WERI-Rb-1 (cell line): Measurements from ENCODE around the gene TRRAP.

Source experiments
- DNase-seq: peaks from one replicate; pipeline ENCODE4 v3.0.0-alpha.2; 2020
- H3K27ac ChIP-seq: fragments of 250-450 bp; sonication (Bioruptor Pico); 2 replicates; pipeline ENCODE4 v1.5.1; 2020; ENCODE audit warnings: mild to moderate bottlenecking, moderate library complexity
- H3K27me3 ChIP-seq: fragments of 250-450 bp; sonication (Bioruptor Pico); 2 replicates; pipeline ENCODE4 v1.5.1; 2021; ENCODE audit warnings: mild to moderate bottlenecking, low read depth, moderate library complexity; ENCODE audit not compliant: insufficient read depth, severe bottlenecking
- H3K36me3 ChIP-seq: fragments of 250-450 bp; sonication (Bioruptor Pico); 2 replicates; pipeline ENCODE4 v1.5.1; 2020; ENCODE audit warnings: mild to moderate bottlenecking, moderate library complexity
- H3K4me3 ChIP-seq: 2 replicates; pipeline ENCODE4 v1.5.1; 2011; ENCODE audit warnings: low read depth, mild to moderate bottlenecking, control low read depth, low read length
- H3K9me3 ChIP-seq: fragments of 250-450 bp; sonication (Bioruptor Pico); 2 replicates; pipeline ENCODE4 v1.5.1; 2021; ENCODE audit warnings: mild to moderate bottlenecking, moderate library complexity; ENCODE audit not compliant: severe bottlenecking
- TF ChIP-seq, protein P1 (sequence below): IDR thresholded peaks from 2 replicates; pipeline ENCODE4 v1.5.1; 2011; ENCODE audit warnings: low read depth, mild to moderate bottlenecking, control low read depth, inconsistent platforms, low read length

TRRAP gene

GRCh38 chr7:98848918-98849317 is 29.4 kb upstream of the TRRAP start:
- Histone ChIP-seq H3K36me3 (no peaks in the 10 kb centered on the region), H3K27me3 (no peaks in the 10 kb centered on the region), H3K4me3 (no peak overlapping the region), H3K9me3 (peaks cover 16% of the 10 kb centered on the region), H3K27ac (no peak overlapping the region)
- TF ChIP-seq, protein P1, sequence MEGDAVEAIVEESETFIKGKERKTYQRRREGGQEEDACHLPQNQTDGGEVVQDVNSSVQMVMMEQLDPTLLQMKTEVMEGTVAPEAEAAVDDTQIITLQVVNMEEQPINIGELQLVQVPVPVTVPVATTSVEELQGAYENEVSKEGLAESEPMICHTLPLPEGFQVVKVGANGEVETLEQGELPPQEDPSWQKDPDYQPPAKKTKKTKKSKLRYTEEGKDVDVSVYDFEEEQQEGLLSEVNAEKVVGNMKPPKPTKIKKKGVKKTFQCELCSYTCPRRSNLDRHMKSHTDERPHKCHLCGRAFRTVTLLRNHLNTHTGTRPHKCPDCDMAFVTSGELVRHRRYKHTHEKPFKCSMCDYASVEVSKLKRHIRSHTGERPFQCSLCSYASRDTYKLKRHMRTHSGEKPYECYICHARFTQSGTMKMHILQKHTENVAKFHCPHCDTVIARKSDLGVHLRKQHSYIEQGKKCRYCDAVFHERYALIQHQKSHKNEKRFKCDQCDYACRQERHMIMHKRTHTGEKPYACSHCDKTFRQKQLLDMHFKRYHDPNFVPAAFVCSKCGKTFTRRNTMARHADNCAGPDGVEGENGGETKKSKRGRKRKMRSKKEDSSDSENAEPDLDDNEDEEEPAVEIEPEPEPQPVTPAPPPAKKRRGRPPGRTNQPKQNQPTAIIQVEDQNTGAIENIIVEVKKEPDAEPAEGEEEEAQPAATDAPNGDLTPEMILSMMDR: no peak
- DNase-seq: no peak

GRCh38 chr7:98852826-98853225 is 25.5 kb upstream of the TRRAP start:
- TF ChIP-seq, protein P1: no peak
- H3K36me3 ChIP-seq: no peaks in the 10 kb centered on the region; the same call in 1 of the 2 replicates
- DNase-seq: no peak
- peaks cover 13% of the 10 kb centered on the region for H3K9me3 ChIP-seq
- no peaks in the 10 kb centered on the region for H3K27me3 ChIP-seq
- H3K27ac ChIP-seq: no peak overlapping the region
- no peak overlapping the region for H3K4me3 ChIP-seq

DNA sequence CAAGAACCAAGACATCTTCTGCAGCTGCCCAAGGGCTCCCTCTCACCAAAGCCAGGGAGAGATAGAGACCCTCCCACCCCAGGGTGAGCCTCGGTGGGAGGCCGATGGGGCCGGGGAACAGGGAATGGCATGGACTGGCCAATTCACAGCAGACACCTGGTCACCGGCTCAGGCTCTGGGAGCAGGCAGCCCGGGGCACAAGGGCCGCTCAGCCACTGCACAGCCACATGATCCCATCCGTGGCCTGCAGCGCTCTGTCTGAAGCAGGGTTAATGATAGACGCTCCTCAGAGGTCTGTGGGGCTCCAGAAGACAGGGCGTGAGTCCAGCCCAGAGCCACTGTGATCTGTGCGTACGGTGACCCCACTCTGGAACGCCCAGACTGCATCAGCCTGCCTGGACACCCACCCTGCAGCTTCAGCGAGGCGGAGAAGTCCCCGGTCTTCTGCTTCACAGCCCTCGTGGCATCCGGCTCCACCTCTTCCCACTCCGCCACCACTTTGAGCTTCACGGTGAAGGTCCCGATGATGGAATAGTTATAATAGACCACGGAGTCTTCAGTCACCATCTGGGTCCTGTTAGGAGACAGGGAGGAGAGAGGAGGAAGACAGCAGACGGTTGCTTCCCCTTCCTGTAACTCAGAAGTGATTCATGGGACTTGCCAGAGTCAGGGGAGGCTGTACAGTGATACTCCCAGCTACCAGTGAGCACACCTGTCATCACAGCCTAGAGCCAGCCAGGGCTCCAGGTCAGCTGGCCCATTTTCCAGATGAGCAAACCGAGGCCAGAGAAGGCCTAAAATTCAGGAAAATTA is 22.5 kb upstream of the TRRAP start:
- TF ChIP-seq, protein P1: no peak
- no peaks in the 10 kb centered on the region for H3K27me3 ChIP-seq
- no peak overlapping the region for H3K27ac ChIP-seq
- H3K4me3 ChIP-seq: no peak overlapping the region
- DNase-seq: no peak
- H3K36me3 ChIP-seq: no peaks in the 10 kb centered on the region; the same call in 1 of the 2 replicates
- H3K9me3 ChIP-seq: no peaks in the 10 kb centered on the region

GRCh38 chr7:98860071-98860470 is 18.3 kb upstream of the TRRAP start:
- TF ChIP-seq, protein P1: no peak

GRCh38 chr7:98862203-98862602 is 16.1 kb upstream of the TRRAP start:
- H3K27ac ChIP-seq: peak overlapping the region; percentile 63
- H3K36me3 ChIP-seq: no peaks in the 10 kb centered on the region
- H3K27me3 ChIP-seq: no peaks in the 10 kb centered on the region
- H3K4me3 ChIP-seq: no peak overlapping the region; the same call in 1 of the 2 replicates
- TF ChIP-seq, protein P1: no peak
- H3K9me3 ChIP-seq: no peaks in the 10 kb centered on the region
- no peak for DNase-seq

More at GRCh38 chr7:98860071-98860470, 18.3 kb upstream of the TRRAP start:
- Histone ChIP-seq H3K36me3 (no peaks in the 10 kb centered on the region; the same call in 1 of the 2 replicates), H3K9me3 (no peaks in the 10 kb centered on the region), H3K27ac (no peak overlapping the region), H3K4me3 (no peak overlapping the region), H3K27me3 (no peaks in the 10 kb centered on the region)
- no peak for DNase-seq
